ENCODE results near the gene FA2H.
"Not testable (repeated sequence)": the region's sequence is repeated elsewhere in the genome, so short reads cannot be mapped to it uniquely, and the experiment has no call there.

- TF ChIP-seq REST (IDR thresholded peaks at IDR 0.05; ENCODE audit: insufficient replicate concordance, low read depth); POLR2AphosphoS5 (IDR thresholded peaks at IDR 0.05; ENCODE audit: low read depth); CTCF (IDR thresholded peaks at IDR 0.05; ENCODE audit: insufficient read depth, low read length); GABPA (IDR thresholded peaks at IDR 0.05; ENCODE audit: low read depth): not testable (repeated sequence)
These were observed 105.7 kb downstream of the FA2H start for GRCh38 chr16:74668877-74669276.

Measured in HL-60 (cell line).